H1 (cell line): ENCODE measurements around the gene C19orf12. TPM values are rescaled to one million over a fixed set of nuclear protein-coding genes. Genes with fewer than 3 reads are reported as not detected.

Source experiments
- EP300 ChIP-seq, 2 experiments: IDR thresholded peaks; 1 replicate in 1 of 2; 2 replicates in 1 of 2; pipeline ENCODE4 v1.6.1; 2011 to 2012; ENCODE audit warnings: low read depth in 2 of 2, low read length in 2 of 2, mild to moderate bottlenecking in 2 of 2, borderline replicate concordance in 1 of 2, inconsistent platforms in 1 of 2, moderate library complexity in 1 of 2
- GTF2F1 ChIP-seq: IDR thresholded peaks from 2 replicates; pipeline ENCODE4 v1.6.1; 2012; ENCODE audit warnings: low read depth, low read length, improper control_type of control experiment, borderline replicate concordance
- JUN ChIP-seq: IDR thresholded peaks from 2 replicates; pipeline ENCODE4 v1.6.1; 2011; ENCODE audit warnings: low read depth, mild to moderate bottlenecking, improper control_type of control experiment, low read length
- ZNF274 ChIP-seq: IDR thresholded peaks from 2 replicates; pipeline ENCODE4 v1.7.0; 2012; ENCODE audit warnings: low read length, borderline replicate concordance; ENCODE audit errors: extremely low read depth
- polyA plus RNA-seq, 7 experiments: library from polyadenylated mRNA; depleted of rRNA in 3 of 7; stranded (reverse) in 5 of 7; unstranded in 2 of 7; fragments of >200 nt in 5 of 7; fragments of 200-250 nt in 2 of 7; gene quantifications; 1 replicate in 5 of 7; 2 replicates in 1 of 7; 4 replicates in 1 of 7; pipeline versions ENCODE4 v1.2.1 to v1.2.3, GENCODE V29; 2011 to 2013; ENCODE audit warnings: missing spikeins in 2 of 7, mixed read lengths in 2 of 7
- total RNA-seq: library from RNA; stranded (reverse); fragmentation: NEBNext Ultra II Directional; extraction: Animal tissue kit (Norgen Biotek cat#: 25700); gene quantifications from 2 replicates; pipeline ENCODE4 v1.2.1, GENCODE V29; 2021
- TF ChIP-seq, protein P1 (sequence below): IDR thresholded peaks from 2 replicates; pipeline ENCODE4 v1.6.1; 2012; ENCODE audit warnings: low read length, inconsistent platforms

C19orf12 gene
- total and polyA plus RNA-seq, 2 of the 8 experiments (the other 6 are each of a cell fraction or from before 2014, with no cell fraction given) = 10.7 to 11.9 TPM

DNA sequence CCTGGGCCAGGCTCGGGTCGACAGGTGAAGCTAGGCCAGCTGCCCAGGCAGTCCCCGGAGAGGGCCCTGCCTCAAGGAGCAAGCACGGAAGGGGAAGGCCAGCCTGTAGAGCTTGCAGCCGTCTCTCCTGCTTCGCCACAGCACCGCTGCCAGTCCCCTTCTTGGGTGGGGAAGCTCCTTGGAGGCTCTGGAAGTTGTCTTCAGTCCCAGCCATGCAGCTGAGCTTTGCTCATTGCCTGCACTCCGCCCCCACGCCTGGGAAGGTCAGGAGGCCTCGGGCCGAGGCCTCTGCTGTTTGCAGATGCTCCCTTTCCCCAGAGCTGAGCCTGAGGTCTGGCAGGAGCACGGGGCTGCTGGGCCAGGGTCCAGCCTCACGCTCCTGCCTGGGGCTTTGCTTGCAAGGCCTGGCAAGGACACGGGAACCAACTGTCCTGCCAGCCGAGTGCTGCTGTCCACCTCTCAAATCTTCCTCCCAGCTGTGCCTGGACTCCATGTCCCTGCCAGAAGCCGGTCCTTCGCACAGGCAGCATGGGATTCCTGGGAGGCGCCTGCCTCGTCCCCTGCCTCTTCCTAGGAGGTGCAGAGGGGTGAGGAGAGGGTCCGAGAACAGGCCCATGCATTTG is 36.5 kb downstream of the C19orf12 start (continued):
- TF ChIP-seq JUN (no peak), GTF2F1 (no peak), EP300 (IDR thresholded peaks at IDR 0.05; ENCODE audit: borderline replicate concordance in 1 of 2, low read depth in 2 of 2, low read length in 2 of 2) (no peak), ZNF274 (no peak)
- TF ChIP-seq, protein P1, sequence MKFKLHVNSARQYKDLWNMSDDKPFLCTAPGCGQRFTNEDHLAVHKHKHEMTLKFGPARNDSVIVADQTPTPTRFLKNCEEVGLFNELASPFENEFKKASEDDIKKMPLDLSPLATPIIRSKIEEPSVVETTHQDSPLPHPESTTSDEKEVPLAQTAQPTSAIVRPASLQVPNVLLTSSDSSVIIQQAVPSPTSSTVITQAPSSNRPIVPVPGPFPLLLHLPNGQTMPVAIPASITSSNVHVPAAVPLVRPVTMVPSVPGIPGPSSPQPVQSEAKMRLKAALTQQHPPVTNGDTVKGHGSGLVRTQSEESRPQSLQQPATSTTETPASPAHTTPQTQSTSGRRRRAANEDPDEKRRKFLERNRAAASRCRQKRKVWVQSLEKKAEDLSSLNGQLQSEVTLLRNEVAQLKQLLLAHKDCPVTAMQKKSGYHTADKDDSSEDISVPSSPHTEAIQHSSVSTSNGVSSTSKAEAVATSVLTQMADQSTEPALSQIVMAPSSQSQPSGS = no peak
